Liver (tissue), 9 donors: ENCODE data around the gene GRIN2A. TPM values are rescaled to one million over a fixed set of nuclear protein-coding genes. Genes with fewer than 3 reads are reported as not detected.

ENCODE experiments used
- DNase-seq: peaks from one replicate; pipeline ENCODE4 v3.0.0-alpha.2; 2017; ENCODE audit warnings: low spot score
- H3K27ac ChIP-seq, 2 donors: one replicate each; pipeline ENCODE4 v1.7.0; 2013; ENCODE audit warnings: inconsistent platforms in 2 of 2, low read length in 2 of 2, control low read depth in 1 of 2, low read depth in 1 of 2, mild to moderate bottlenecking in 1 of 2
- H3K27me3 ChIP-seq, 4 donors: one replicate each; pipeline versions ENCODE4 v1.6.1 to v1.7.0; 2013; ENCODE audit warnings: low read length in 3 of 4, inconsistent platforms in 1 of 4, mild to moderate bottlenecking in 1 of 4, moderate library complexity in 1 of 4; ENCODE audit not compliant: control insufficient read depth in 4 of 4, insufficient read depth in 4 of 4
- H3K36me3 ChIP-seq, 4 donors: one replicate each; pipeline versions ENCODE4 v1.6.1 to v1.7.0; 2013; ENCODE audit warnings: low read length in 3 of 4, mild to moderate bottlenecking in 3 of 4, low read depth in 1 of 4, moderate library complexity in 1 of 4; ENCODE audit not compliant: control insufficient read depth in 4 of 4, insufficient read depth in 3 of 4
- H3K4me1 ChIP-seq, 4 donors: one replicate each; pipeline versions ENCODE4 v1.6.1 to v1.7.0; 2013; ENCODE audit warnings: low read length in 3 of 4, mild to moderate bottlenecking in 3 of 4, moderate library complexity in 1 of 4; ENCODE audit not compliant: control insufficient read depth in 4 of 4, insufficient read depth in 4 of 4
- H3K4me3 ChIP-seq, 3 donors: one replicate each; pipeline versions ENCODE4 v1.6.1 to v1.7.0; 2013; ENCODE audit warnings: low read length in 3 of 3, control low read depth in 1 of 3, low read depth in 1 of 3, mild to moderate bottlenecking in 1 of 3
- H3K9ac ChIP-seq, 2 donors: one replicate each; pipeline ENCODE4 v1.7.0; 2013; ENCODE audit warnings: low read length in 2 of 2, mild to moderate bottlenecking in 2 of 2, moderate library complexity in 2 of 2, control low read depth in 1 of 2, low read depth in 1 of 2
- H3K9me3 ChIP-seq, 4 donors: one replicate each; pipeline versions ENCODE4 v1.6.1 to v1.7.0; 2013; ENCODE audit warnings: low read length in 3 of 4; ENCODE audit not compliant: control insufficient read depth in 4 of 4
- CTCF ChIP-seq: fragments of 150-350 bp; IDR thresholded peaks from 2 replicates; pipeline ENCODE4 v1.5.1; 2017; ENCODE audit warnings: improper control_type of control experiment, low read depth, low read length; ENCODE audit not compliant: missing input control
- EGR1 ChIP-seq, 2 donors: IDR thresholded peaks; 2 replicates each; pipeline ENCODE4 v1.6.1; 2016 to 2018; ENCODE audit warnings: antibody characterized with exemption in 2 of 2, low read depth in 2 of 2
- FOXA1 ChIP-seq: IDR thresholded peaks from 2 replicates; pipeline ENCODE4 v1.6.1; 2016; ENCODE audit warnings: antibody characterized with exemption
- FOXA2 ChIP-seq: IDR thresholded peaks from 2 replicates; pipeline ENCODE4 v1.6.1; 2016; ENCODE audit warnings: antibody characterized with exemption
- GABPA ChIP-seq, 2 donors: IDR thresholded peaks in 1 of 2; conservative IDR thresholded peaks in 1 of 2; 2 replicates each; pipeline ENCODE4 v1.6.1; 2016; ENCODE audit warnings: antibody characterized with exemption in 2 of 2, mild to moderate bottlenecking in 1 of 2, moderate library complexity in 1 of 2
- HNF4A ChIP-seq, 2 donors: conservative IDR thresholded peaks; 2 replicates each; pipeline ENCODE4 v1.6.1; 2016; ENCODE audit warnings: antibody characterized with exemption in 2 of 2, mild to moderate bottlenecking in 2 of 2
- HNF4G ChIP-seq: IDR thresholded peaks from 2 replicates; pipeline ENCODE4 v1.6.1; 2016; ENCODE audit warnings: antibody characterized with exemption
- JUND ChIP-seq, 2 donors: IDR thresholded peaks; 2 replicates each; pipeline ENCODE4 v1.6.1; 2016; ENCODE audit warnings: antibody characterized with exemption in 2 of 2
- MAX ChIP-seq: IDR thresholded peaks from 2 replicates; pipeline ENCODE4 v1.6.1; 2016; ENCODE audit warnings: antibody characterized with exemption
- NR2F2 ChIP-seq: IDR thresholded peaks from 2 replicates; pipeline ENCODE4 v1.6.1; 2016; ENCODE audit warnings: antibody characterized with exemption
- REST ChIP-seq: IDR thresholded peaks from 2 replicates; pipeline ENCODE4 v1.6.1; 2016; ENCODE audit warnings: antibody characterized with exemption, mild to moderate bottlenecking
- RXRA ChIP-seq, 2 donors: IDR thresholded peaks; 2 replicates each; pipeline ENCODE4 v1.6.1; 2017 to 2018; ENCODE audit warnings: antibody characterized with exemption in 2 of 2, mild to moderate bottlenecking in 1 of 2
- SP1 ChIP-seq: IDR thresholded peaks from 2 replicates; pipeline ENCODE4 v1.6.1; 2018; ENCODE audit warnings: antibody characterized with exemption, mild to moderate bottlenecking
- TAF1 ChIP-seq: conservative IDR thresholded peaks from 2 replicates; pipeline ENCODE4 v1.6.1; 2016; ENCODE audit warnings: antibody characterized with exemption, mild to moderate bottlenecking
- YY1 ChIP-seq: IDR thresholded peaks from 2 replicates; pipeline ENCODE4 v1.6.1; 2016; ENCODE audit warnings: antibody characterized with exemption, mild to moderate bottlenecking
- WGBS: extraction: QIAGEN DNeasy Blood & Tissue Kit; methylation state at CpG from one replicate; pipeline ENCODE4 v1.1.7; 2013; 5-methylcytosine and 5-hydroxymethylcytosine counted together
- polyA plus RNA-seq, 2 donors: library from polyadenylated mRNA; stranded (reverse) in 1 of 2; unstranded in 1 of 2; fragments of 200-250 nt in 1 of 2; fragments of >200 nt in 1 of 2; fragmentation: Nextera tagmentation in 1 of 2; extraction: Ambion mirVana in 1 of 2; gene quantifications; one replicate each; pipeline versions ENCODE4 v1.2.1 to v1.2.3, GENCODE V29; 2013 to 2015
- total RNA-seq, 2 donors: library from RNA; depleted of rRNA; stranded (reverse); fragments of >200 nt; gene quantifications; one replicate each; pipeline ENCODE4 v1.2.3, GENCODE V29; 2014
- TF ChIP-seq, protein P1 (sequence below): IDR thresholded peaks from 2 replicates; pipeline ENCODE4 v1.6.1; 2016; ENCODE audit warnings: antibody characterized with exemption
- TF ChIP-seq, protein P2 (sequence below): IDR thresholded peaks from 2 replicates; pipeline ENCODE4 v1.6.1; 2016; ENCODE audit warnings: antibody characterized with exemption
- donor health status: healthy.
- donor health status: healthy.
- donor health status: healthy.
- donor health status: healthy.
- donor health status: healthy.

GRIN2A gene
- total and polyA plus RNA-seq, 4 donors: under 0.01 to 0.08 (median 0.07) TPM; not detected in 1

DNA sequence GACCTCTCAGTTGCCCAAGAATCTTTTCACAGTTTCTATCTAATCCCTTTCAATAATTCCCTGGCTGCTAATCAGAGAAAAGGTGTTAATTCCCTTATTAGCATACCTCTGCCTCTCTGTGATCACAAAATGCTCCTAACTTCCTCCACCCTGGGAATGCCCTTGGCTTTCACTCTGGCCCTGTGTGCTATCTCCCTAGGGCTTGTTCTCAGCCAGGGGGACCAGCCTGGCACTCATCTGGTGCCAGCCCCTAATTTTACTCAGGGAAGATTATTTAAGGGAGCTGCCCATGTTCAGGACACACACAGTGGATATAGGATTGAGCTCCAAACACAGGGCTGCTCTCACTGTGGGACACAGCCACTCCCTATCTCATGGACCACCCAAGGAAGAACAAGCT, 225.2 kb downstream of the GRIN2A start (continued):
- TF ChIP-seq, protein P1, sequence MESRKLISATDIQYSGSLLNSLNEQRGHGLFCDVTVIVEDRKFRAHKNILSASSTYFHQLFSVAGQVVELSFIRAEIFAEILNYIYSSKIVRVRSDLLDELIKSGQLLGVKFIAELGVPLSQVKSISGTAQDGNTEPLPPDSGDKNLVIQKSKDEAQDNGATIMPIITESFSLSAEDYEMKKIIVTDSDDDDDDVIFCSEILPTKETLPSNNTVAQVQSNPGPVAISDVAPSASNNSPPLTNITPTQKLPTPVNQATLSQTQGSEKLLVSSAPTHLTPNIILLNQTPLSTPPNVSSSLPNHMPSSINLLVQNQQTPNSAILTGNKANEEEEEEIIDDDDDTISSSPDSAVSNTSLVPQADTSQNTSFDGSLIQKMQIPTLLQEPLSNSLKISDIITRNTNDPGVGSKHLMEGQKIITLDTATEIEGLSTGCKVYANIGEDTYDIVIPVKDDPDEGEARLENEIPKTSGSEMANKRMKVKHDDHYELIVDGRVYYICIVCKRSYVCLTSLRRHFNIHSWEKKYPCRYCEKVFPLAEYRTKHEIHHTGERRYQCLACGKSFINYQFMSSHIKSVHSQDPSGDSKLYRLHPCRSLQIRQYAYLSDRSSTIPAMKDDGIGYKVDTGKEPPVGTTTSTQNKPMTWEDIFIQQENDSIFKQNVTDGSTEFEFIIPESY: no peak
- TF ChIP-seq JUND (IDR thresholded peaks at IDR 0.05) (no peak), FOXA2 (no peak), RXRA (IDR thresholded peaks at IDR 0.05) (no peak), HNF4G (no peak), NR2F2 (no peak), YY1 (no peak)

DNA sequence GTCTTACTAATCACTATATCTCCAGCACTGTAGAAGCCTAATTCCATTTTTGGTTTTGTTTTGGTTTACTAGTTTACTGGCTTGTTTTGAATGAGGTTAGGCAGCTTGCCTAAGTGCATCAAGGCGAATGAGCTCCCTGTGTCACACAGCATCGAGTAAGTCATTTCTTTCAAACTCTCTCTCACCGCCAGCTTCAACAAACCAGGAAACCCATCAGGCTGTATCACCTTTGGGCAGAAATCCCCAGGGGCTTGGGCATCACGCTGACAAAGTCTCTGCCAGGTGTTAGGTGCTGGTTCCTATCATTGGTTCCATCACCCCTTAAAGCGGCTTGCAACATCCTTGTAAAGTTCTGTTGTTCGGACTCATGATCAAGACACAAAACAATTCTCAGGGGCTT, 226.6 kb downstream of the GRIN2A start:
- Histone ChIP-seq H3K4me1 (no peaks in the 10 kb centered on the region), H3K9me3 (no peaks in the 10 kb centered on the region), H3K36me3 (no peaks in the 10 kb centered on the region), H3K9ac (no peak overlapping the region), H3K4me3 (no peak overlapping the region), H3K27ac (no peak overlapping the region), H3K27me3 (peaks cover 0 to 6% (median 0%) of the 10 kb centered on the region in 4 donors)
- 74% methylated on average over 6 of the region's 6 CpGs for WGBS
- no peak for DNase-seq
- TF ChIP-seq YY1: no peak
- TF ChIP-seq, protein P1: no peak
- TF ChIP-seq SP1: no peak
- no peak for TF ChIP-seq FOXA2
- TF ChIP-seq MAX: no peak
- no peak for TF ChIP-seq HNF4G
- TF ChIP-seq EGR1 (IDR thresholded peaks at IDR 0.05; ENCODE audit: low read depth in 2 of 2): no peak
- no peak for TF ChIP-seq GABPA (IDR thresholded peaks at IDR 0.05 in 1 of 2, conservative IDR thresholded peaks at IDR 0.05 in 1 of 2)
- no peak for TF ChIP-seq NR2F2

- DNase-seq: no peak
- TF ChIP-seq NR2F2 (no peak), HNF4A (conservative IDR thresholded peaks at IDR 0.05) (no peak), MAX (no peak), REST (no peak), YY1 (no peak), FOXA2 (no peak), RXRA (IDR thresholded peaks at IDR 0.05) (no peak), GABPA (IDR thresholded peaks at IDR 0.05 in 1 of 2, conservative IDR thresholded peaks at IDR 0.05 in 1 of 2) (no peak), JUND (IDR thresholded peaks at IDR 0.05) (no peak), FOXA1 (no peak), TAF1 (no peak), CTCF (no peak), SP1 (no peak)
- TF ChIP-seq, protein P2, sequence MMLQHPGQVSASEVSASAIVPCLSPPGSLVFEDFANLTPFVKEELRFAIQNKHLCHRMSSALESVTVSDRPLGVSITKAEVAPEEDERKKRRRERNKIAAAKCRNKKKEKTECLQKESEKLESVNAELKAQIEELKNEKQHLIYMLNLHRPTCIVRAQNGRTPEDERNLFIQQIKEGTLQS: no peak
These were observed 228.2 kb downstream of the GRIN2A start for GRCh38 chr16:9953908-9954570.

More at GRCh38 chr16:9953908-9954570, 228.2 kb downstream of the GRIN2A start:
- Histone ChIP-seq H3K27ac (no peak overlapping the region), H3K9me3 (no peaks in the 10 kb centered on the region), H3K9ac (no peak overlapping the region), H3K4me1 (no peaks in the 10 kb centered on the region), H3K27me3 (peaks cover 0 to under 1% (median 0%) of the 10 kb centered on the region in 4 donors), H3K36me3 (no peaks in the 10 kb centered on the region), H3K4me3 (no peak overlapping the region)
- 52% methylated on average over 7 of the region's 7 CpGs for WGBS
